NCI-H2171 treated with DMSO at 0.1 percent for 48 hours (cell line): ENCODE measurements around the gene PCCA.
"Not testable (repeated sequence)": the region's sequence is repeated elsewhere in the genome, so short reads cannot be mapped to it uniquely, and the experiment has no call there.

ENCODE experiments used
- DNase-seq: peaks from one replicate; lab custom pipeline; 2025; lab: John Stamatoyannopoulos, UW

PCCA gene

GRCh38 chr13:100510208-100510957 lies 421.5 kb downstream of the PCCA start:
- no peak for DNase-seq

- DNase-seq = no peak
These were observed 422.6 kb downstream of the PCCA start for GRCh38 chr13:100511466-100511865.

- no peak for DNase-seq
These were observed 423.5 kb downstream of the PCCA start for GRCh38 chr13:100512422-100512821.

- no peak for DNase-seq
These were observed 424.3 kb downstream of the PCCA start for GRCh38 chr13:100513171-100513570.

- DNase-seq = no peak
These were observed 425.2 kb downstream of the PCCA start for GRCh38 chr13:100513987-100514670.

- peak; percentile 90 for DNase-seq
These were observed 426.0 kb downstream of the PCCA start for GRCh38 chr13:100514788-100515409.

GRCh38 chr13:100515410-100515800 lies 426.5 kb downstream of the PCCA start:
- DNase-seq = no peak

- no peak for DNase-seq
These were observed 428.2 kb downstream of the PCCA start for GRCh38 chr13:100517135-100517534.

- no peak for DNase-seq
These were observed 428.8 kb downstream of the PCCA start for GRCh38 chr13:100517728-100518127.

- DNase-seq = no peak
These were observed 429.6 kb downstream of the PCCA start for GRCh38 chr13:100518394-100519062.

GRCh38 chr13:100519626-100520025 lies 430.7 kb downstream of the PCCA start:
- DNase-seq = no peak

- peak; percentile 64 for DNase-seq
These were observed 432.3 kb downstream of the PCCA start for GRCh38 chr13:100520936-100521850.

- peak; percentile 98 for DNase-seq
These were observed 433.1 kb downstream of the PCCA start for GRCh38 chr13:100521851-100522617.

GRCh38 chr13:100522618-100523309 lies 433.9 kb downstream of the PCCA start:
- DNase-seq = peak; percentile 94

- DNase-seq = peak; percentile 46
These were observed 434.5 kb downstream of the PCCA start for GRCh38 chr13:100523411-100523810.

- no peak for DNase-seq
These were observed 435.1 kb downstream of the PCCA start for GRCh38 chr13:100523981-100524386.

- DNase-seq = not testable (repeated sequence)
These were observed 435.8 kb downstream of the PCCA start for GRCh38 chr13:100524688-100525087.

- DNase-seq = no peak
These were observed 436.8 kb downstream of the PCCA start for GRCh38 chr13:100525453-100526317.
